ENCODE results near the gene CTBS. TPM values are rescaled to one million over a fixed set of nuclear protein-coding genes. Genes with fewer than 3 reads are reported as not detected.

CTBS gene
- total RNA-seq, 1 donor from 2014 or later: 24.3 TPM

GRCh38 chr1:84540759-84541158 is 33.5 kb downstream of the CTBS start:
- H3K9me3 ChIP-seq: no peaks in the 10 kb centered on the region
- no peaks in the 10 kb centered on the region for H3K27me3 ChIP-seq
- H3K4me1 ChIP-seq: no peaks in the 10 kb centered on the region
- ATAC-seq (no peak), DNase-seq (no peak)
- peaks cover 10% of the 10 kb centered on the region for H3K36me3 ChIP-seq
- H3K27ac ChIP-seq: no peak overlapping the region
- intact Hi-C loops (cut with DNase I): no loop called here
- H3K4me3 ChIP-seq: no peak overlapping the region
- no peak for TF ChIP-seq CTCF (IDR thresholded peaks at IDR 0.05)

DNA sequence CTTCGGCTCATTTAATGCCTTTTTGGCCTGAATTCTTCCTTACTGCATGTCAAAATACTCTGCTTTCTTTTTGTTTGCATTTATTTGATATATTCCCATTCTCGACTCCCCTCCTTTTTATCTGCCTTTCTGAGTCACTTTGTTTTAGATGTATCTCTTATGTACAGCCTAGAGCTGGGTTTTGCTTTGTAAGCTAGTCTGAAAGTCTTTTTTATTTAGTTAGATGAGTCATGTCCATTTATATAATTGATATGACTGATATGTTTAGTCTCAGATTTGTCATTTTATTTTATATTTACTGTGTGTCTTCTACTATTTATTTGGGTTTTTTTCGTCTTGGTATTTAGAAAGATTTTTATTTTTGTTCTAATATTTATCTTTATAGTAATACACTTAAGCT is 34.3 kb downstream of the CTBS start:
- Histone ChIP-seq H3K4me3 (no peak overlapping the region), H3K9me3 (no peaks in the 10 kb centered on the region), H3K27ac (no peak overlapping the region), H3K27me3 (no peaks in the 10 kb centered on the region), H3K36me3 (peaks cover 10% of the 10 kb centered on the region), H3K4me1 (no peaks in the 10 kb centered on the region)
- DNase-seq (no peak), ATAC-seq (no peak)
- no peak for TF ChIP-seq CTCF (IDR thresholded peaks at IDR 0.05)
- intact Hi-C loops (cut with DNase I): no loop called here

DNA sequence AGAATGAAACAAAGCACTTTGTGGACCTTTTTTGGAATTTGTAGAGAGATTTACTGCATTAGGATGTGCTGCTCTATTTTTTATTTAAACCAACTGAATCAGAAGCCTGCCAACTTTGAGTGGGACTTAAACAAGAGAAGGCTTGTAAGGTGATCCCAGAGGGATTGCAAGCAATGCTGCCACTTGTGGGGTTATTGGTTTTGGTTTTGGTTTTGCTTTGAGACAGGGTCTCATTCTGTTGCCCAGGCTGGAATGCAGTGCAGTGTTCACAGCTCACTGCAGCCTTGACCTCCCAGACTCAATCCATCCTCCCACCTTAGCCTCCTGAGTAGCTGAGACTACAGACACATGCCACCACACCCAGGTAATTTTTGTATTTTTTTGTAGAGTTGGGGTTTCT is 35.6 kb downstream of the CTBS start:
- Histone ChIP-seq H3K27me3 (no peaks in the 10 kb centered on the region), H3K9me3 (no peaks in the 10 kb centered on the region), H3K36me3 (peaks cover 10% of the 10 kb centered on the region), H3K27ac (no peak overlapping the region), H3K4me1 (no peaks in the 10 kb centered on the region), H3K4me3 (no peak overlapping the region)
- no peak for TF ChIP-seq CTCF (IDR thresholded peaks at IDR 0.05)
- no peak for DNase-seq
- intact Hi-C loops (cut with DNase I): no loop called here
- ATAC-seq: no peak

DNA sequence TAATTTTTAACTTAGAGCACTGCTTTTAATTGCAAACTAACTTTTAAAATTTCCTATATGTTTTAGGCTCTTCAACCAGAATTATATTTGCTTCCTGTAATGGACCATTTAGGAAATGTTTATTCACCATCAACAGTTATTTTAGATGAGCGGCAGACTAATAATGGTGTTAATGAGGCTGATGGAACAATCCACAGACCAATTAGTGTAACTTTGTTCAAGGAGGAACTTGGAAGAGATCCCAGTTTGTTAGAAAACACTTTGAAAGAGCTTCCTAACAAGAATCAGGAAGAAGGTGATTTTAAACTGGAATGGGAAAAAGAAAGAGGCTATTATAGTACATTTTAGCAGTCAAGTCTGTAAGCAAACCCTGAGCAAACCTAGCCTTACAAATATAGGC is 48.5 kb downstream of the CTBS start:
- DNase-seq (no peak), ATAC-seq (no peak)
- H3K4me3 ChIP-seq: no peak overlapping the region
- intact Hi-C loops (cut with DNase I): no loop called here
- H3K27me3 ChIP-seq: no peaks in the 10 kb centered on the region
- TF ChIP-seq CTCF (IDR thresholded peaks at IDR 0.05): no peak
- no peaks in the 10 kb centered on the region for H3K9me3 ChIP-seq
- no peaks in the 10 kb centered on the region for H3K4me1 ChIP-seq
- no peak overlapping the region for H3K27ac ChIP-seq
- no peaks in the 10 kb centered on the region for H3K36me3 ChIP-seq

GRCh38 chr1:84524590-84524989 is 49.6 kb downstream of the CTBS start:
- no peak for ATAC-seq
- H3K27ac ChIP-seq: no peak overlapping the region
- no peaks in the 10 kb centered on the region for H3K9me3 ChIP-seq
- no peaks in the 10 kb centered on the region for H3K4me1 ChIP-seq
- no peak for DNase-seq
- intact Hi-C loops (cut with DNase I): no loop called here
- no peaks in the 10 kb centered on the region for H3K36me3 ChIP-seq
- H3K4me3 ChIP-seq: no peak overlapping the region
- H3K27me3 ChIP-seq: no peaks in the 10 kb centered on the region
- no peak for TF ChIP-seq CTCF (IDR thresholded peaks at IDR 0.05)

DNA sequence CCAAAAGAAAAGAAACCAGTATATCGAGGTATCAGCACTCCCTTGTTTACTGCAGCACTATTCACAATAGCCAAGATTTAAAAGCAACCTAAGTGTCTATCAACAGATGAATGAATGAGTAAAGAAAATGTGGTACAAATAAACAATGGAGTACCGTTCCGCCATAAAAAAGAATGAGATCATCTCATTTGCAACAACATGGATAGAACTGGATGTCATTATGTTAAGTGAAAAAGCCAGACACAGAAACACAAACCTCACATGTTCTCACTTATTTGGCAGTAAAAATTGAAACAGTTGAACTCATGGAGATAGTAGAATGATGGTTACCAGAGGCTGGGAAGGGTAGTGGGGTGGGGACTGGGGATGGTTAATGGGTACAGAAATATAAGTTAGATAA is 63.6 kb downstream of the CTBS start:
- H3K4me3 ChIP-seq: no peak overlapping the region
- no peak for TF ChIP-seq CTCF (IDR thresholded peaks at IDR 0.05)
- no peaks in the 10 kb centered on the region for H3K27me3 ChIP-seq
- peaks cover 2% of the 10 kb centered on the region for H3K4me1 ChIP-seq
- H3K27ac ChIP-seq: no peak overlapping the region
- ATAC-seq (no peak), DNase-seq (no peak)
- intact Hi-C loops (cut with DNase I): no loop called here
- H3K9me3 ChIP-seq: no peaks in the 10 kb centered on the region
- no peaks in the 10 kb centered on the region for H3K36me3 ChIP-seq
